Panc1 (cell line): ENCODE data around the gene PDZD2.

ENCODE experiments used
- POLR2AphosphoS5 ChIP-seq: IDR thresholded peaks from 2 replicates; pipeline ENCODE4 v1.6.1; 2012; ENCODE audit warnings: mild to moderate bottlenecking, low read depth, low read length, moderate library complexity
- SIN3A ChIP-seq: IDR thresholded peaks from 2 replicates; pipeline ENCODE4 v1.6.1; 2012; ENCODE audit warnings: low read depth, mild to moderate bottlenecking, low read length, moderate library complexity, borderline replicate concordance; ENCODE audit not compliant: insufficient read depth
- TF ChIP-seq, protein P1 (sequence below): fragments of 450-650 bp; IDR thresholded peaks from 2 replicates; pipeline ENCODE4 v1.5.1; 2017; ENCODE audit warnings: mild to moderate bottlenecking

DNA sequence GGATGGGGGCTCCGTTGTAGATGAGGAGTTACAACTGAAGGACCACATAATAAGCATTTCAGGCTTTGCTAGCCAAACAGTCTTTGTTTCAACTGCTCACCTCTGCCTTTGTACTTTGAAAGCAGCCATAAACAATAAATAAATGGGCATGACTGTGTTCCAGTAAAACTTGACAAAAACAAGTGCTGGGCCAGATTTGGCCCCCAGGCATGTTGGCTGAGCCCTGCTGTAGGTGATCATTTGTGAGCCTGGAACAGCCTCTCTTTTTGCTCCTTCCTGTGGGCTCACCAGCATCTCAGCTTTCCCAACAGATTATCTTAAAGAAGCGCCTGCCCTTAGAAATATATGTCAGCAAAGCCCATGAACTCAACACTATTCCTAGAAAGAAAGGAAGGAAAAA, 385.8 kb downstream of the PDZD2 start:
- TF ChIP-seq, protein P1, sequence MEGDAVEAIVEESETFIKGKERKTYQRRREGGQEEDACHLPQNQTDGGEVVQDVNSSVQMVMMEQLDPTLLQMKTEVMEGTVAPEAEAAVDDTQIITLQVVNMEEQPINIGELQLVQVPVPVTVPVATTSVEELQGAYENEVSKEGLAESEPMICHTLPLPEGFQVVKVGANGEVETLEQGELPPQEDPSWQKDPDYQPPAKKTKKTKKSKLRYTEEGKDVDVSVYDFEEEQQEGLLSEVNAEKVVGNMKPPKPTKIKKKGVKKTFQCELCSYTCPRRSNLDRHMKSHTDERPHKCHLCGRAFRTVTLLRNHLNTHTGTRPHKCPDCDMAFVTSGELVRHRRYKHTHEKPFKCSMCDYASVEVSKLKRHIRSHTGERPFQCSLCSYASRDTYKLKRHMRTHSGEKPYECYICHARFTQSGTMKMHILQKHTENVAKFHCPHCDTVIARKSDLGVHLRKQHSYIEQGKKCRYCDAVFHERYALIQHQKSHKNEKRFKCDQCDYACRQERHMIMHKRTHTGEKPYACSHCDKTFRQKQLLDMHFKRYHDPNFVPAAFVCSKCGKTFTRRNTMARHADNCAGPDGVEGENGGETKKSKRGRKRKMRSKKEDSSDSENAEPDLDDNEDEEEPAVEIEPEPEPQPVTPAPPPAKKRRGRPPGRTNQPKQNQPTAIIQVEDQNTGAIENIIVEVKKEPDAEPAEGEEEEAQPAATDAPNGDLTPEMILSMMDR = no peak
- TF ChIP-seq POLR2AphosphoS5 (no peak), SIN3A (no peak)
